Measurements from ENCODE around the gene C19orf81. TPM values are rescaled to one million over a fixed set of nuclear protein-coding genes. Genes with fewer than 3 reads are reported as not detected.

Gene C19orf81
- total RNA-seq, 1 donor from 2014 or later: 2.1 TPM

DNA sequence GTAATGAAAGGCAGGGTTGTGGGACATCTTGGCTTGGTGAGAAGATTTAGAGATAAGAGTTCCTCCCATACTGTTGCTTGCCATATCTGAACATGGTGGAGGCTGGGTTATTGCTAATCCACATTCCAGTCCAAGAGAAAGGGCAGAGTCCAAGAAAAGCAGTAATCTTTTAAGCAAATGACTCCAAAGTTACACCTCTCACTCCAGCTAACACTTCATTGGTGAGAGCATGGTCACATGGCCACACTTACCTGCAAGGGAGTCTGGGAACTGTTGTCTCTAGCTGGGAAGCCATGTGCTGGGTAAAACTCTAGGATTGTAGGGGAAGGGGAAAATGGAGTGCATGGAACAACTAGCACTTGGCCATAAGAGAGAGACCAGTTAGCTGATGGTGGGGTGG, 5.6 kb downstream of the C19orf81 start:
- DNase-seq (ENCODE audit: low spot score): no peak
- intact Hi-C loops (cut with DNase I): no loop called here

- intact Hi-C loops (cut with DNase I): no loop called here
- DNase-seq (ENCODE audit: low spot score): no peak
Observed at GRCh38 chr19:50657222-50657669, 8.0 kb downstream of the C19orf81 start.

DNA sequence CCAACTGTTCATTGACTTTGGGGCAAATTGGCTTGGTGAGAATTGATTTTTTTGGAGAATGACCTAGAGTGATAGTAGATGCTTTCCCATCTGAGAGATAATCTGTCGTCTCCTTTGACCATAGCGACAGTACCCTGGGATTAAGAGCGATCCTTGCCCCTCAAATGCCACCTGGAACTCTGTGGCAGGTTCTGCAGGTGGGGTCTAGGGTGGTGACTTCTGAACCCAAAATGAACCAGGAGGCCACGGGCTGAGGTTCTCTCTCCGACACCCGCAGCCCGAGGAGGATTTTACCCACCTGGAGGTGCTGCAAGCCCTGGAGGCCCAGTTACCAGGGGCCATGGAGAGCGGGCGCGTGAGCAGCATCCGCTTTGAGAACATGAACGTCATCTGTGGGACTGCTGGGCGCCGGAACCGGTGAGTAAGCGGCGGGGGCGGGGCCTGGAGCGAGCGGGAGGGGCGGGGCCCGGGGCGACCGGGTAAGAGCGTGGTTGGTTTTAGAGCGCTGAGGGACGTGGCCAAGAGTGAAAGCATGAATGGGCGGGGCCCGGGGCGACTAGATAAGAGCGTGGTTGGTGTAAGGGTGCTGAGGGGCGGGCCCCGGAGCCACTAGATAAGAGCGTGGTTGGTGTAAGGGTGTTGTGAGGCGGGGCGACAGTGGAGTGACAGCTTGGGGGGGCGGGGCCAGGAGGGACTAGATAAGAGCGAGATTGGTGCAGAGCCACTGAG, 8.6 kb downstream of the C19orf81 start:
- peak; percentile 82 for DNase-seq (ENCODE audit: low spot score)
- intact Hi-C loops (cut with DNase I): no loop called here

DNA sequence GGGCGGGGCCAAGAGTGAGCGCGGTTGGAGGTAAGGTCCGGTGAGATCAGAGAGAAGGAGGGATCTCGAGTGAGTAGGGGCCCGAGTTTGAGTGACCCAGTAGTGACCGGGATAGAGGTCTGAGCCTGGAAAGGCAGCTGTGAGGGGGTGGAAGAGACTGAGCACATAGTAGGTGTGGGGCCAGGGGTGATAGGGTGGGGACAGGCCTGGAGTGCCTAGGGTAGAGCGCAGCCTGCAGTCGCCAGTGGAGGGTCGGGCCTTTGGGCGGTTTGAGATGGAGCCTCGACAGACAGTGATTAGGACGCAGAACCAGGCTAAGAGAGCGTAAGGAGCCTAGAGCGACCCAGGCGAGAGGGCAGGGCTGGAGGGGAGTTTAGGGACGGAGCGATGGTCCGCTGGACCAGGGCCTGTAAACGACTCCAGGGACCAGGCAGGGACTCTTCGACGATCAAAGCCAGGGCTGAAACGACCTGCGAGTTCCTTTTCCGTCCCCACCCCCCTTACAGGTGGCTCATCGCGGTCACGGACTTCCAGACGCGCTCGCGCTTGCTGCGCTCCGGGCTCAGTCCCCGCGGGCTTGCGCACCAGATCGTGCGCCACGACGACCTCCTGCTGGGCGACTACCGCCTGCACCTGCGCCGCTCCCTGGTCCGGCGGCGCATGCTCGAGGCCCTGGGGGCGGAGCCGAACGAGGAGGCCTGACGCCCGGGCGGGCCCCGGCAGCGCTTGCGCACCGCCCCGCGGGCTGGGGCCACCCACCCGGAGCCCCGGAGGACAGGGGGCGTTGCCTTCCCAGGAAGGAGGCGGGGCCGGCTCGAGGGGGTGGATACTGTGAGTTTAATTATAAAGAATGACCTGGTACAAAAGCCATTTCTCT, 9.4 kb downstream of the C19orf81 start:
- intact Hi-C loops (cut with DNase I): no loop called here
- DNase-seq (ENCODE audit: low spot score): no peak

DNA sequence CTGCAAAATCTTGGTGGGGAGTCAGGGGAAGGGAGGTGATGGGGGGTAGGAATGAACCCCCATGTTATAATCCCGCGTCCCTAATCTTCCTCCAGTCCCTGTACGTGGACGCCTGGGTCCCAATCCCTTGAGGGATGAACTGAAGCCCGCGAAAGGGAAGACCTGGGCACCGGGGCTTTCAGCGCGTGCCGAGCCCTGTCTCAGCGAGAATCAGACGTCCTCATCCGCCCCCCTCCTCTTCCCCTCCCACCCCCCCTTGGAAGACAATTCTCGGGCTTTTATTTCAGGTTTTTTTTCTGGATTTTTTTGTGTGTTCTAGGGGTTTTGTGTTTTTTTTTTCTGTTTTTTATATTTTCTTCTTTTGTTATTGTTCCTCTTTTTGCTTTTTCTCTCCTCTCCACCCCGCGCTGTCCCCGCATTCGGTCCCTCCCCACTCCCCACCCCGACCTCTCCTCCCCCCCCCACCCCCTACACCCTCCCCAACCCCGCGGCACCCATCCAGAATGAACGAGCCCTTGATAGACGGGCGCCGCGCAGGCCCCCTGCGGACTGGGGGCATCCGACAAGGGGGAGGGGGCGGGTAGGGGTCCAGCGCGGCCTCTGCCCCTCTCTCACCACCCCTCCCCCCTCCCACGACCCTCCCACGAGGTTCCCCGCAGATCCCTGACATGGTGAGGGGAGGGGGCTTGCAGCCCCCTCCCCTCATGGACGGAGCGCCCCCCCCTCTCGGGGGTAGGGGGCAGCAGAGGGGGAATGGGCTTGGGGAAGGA, 10.3 kb downstream of the C19orf81 start:
- intact Hi-C loops (cut with DNase I): no loop called here

GRCh38 chr19:50660088-50660366, 10.8 kb downstream of the C19orf81 start:
- intact Hi-C loops (cut with DNase I): no loop called here
- DNase-seq (ENCODE audit: low spot score): no peak

More for the DNA sequence above, 10.3 kb downstream of the C19orf81 start:
- DNase-seq (ENCODE audit: low spot score): no peak

- intact Hi-C loops (cut with DNase I): no loop called here
- DNase-seq (ENCODE audit: low spot score): no peak
Observed at GRCh38 chr19:50661023-50661422, 11.8 kb downstream of the C19orf81 start.

- intact Hi-C loops (cut with DNase I): no loop called here
Observed at GRCh38 chr19:50661766-50662650, 12.8 kb downstream of the C19orf81 start.

GRCh38 chr19:50662651-50663481, 13.6 kb downstream of the C19orf81 start:
- DNase-seq (ENCODE audit: low spot score): no peak
- intact Hi-C loops (cut with DNase I): no loop called here

More at GRCh38 chr19:50661766-50662650, 12.8 kb downstream of the C19orf81 start:
- no peak for DNase-seq (ENCODE audit: low spot score)

- intact Hi-C loops (cut with DNase I): no loop called here
- no peak for DNase-seq (ENCODE audit: low spot score)
Observed at GRCh38 chr19:50663482-50663790, 14.2 kb downstream of the C19orf81 start.

GRCh38 chr19:50664204-50664603, 15.0 kb downstream of the C19orf81 start:
- no peak for DNase-seq (ENCODE audit: low spot score)
- intact Hi-C loops (cut with DNase I): no loop called here

DNA sequence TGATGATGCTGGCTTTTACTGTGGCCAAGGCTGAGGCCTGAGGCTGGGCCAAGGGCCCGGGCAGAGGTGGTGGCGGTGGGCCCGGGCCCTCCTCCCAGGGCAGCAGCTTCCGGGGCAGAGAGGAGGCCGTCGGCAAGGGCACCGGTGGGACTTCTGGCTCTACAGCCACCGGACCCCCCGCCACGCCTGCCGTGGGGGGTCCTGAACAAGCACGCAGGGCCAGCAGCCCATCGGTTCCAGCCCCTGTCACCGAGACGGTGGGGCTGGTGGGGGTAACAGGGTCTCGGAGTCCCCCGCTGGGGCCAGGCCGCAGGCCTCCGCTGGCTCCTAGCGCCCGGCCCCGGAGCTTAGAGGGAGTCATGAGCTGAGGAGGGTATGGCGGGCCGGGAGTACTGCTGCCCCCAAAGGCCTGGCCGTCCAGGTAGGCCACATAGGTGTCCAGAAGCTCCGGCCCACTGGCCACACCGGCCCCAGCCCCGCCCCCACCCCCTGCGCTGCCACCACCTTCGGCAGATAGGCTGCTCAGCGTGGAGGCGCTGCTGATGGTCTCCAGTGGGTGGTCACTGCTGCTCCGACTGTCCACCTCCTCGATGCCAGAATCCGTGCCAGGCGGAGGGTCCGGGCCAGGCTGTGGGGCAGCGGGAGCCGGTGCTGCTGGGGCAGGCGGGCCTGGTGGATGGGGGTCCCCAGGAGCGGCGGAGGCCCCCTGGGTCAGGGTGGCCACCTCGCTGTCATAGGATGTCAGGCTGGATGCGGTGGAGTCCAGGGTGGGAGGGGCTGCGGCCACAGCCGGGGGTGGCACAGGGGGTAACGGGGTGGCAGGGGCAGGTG, 17.3 kb downstream of the C19orf81 start:
- DNase-seq (ENCODE audit: low spot score): no peak

GRCh38 chr19:50667177-50667758, 18.0 kb downstream of the C19orf81 start:
- intact Hi-C loops (cut with DNase I): no loop called here
- DNase-seq (ENCODE audit: low spot score): no peak

More for the DNA sequence above, 17.3 kb downstream of the C19orf81 start:
- intact Hi-C loops (cut with DNase I): no loop called here

DNA sequence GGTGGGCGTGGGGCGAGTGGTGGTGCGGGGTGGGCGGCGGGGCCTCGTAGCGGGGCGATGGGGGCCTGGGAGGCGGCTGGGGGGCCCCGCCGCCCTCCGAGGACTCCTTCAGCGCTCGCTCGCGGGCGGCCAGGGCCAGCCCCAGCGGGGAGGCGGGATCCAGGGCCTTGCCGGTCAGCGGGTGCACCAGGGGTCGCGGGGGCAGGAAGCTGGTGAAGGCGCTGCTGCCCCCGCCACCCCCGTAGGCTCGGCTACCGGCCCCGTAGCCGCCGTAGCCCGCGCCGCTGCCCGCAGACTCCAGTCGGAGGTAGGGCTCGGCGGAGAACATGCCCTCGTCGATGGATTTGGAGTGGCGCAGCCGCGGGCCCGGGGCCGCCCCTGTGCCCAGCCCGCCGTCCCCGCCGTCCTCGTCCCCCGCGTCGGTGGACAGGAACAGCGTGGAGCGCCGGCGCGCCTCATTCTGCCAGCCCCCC, 18.6 kb downstream of the C19orf81 start:
- no peak for DNase-seq (ENCODE audit: low spot score)
- intact Hi-C loops (cut with DNase I): no loop called here

- no peak for DNase-seq (ENCODE audit: low spot score)
- intact Hi-C loops (cut with DNase I): no loop called here
Observed at GRCh38 chr19:50668416-50668815, 19.2 kb downstream of the C19orf81 start.

GRCh38 chr19:50668879-50669278, 19.6 kb downstream of the C19orf81 start:
- no peak for DNase-seq (ENCODE audit: low spot score)
- intact Hi-C loops (cut with DNase I): no loop called here

Data from cardiac septum (tissue), 1 donor.